GM18951 (cell line): ENCODE measurements around the gene PDE6B.

Experiments used
- POLR2A ChIP-seq: IDR thresholded peaks from 4 replicates; pipeline ENCODE4 v1.6.1; 2011; ENCODE audit warnings: mild to moderate bottlenecking; ENCODE audit not compliant: insufficient read length, insufficient read depth; ENCODE audit errors: extremely low read depth
- in situ Hi-C: fragments of 300-500 bp; cut with MboI; formaldehyde crosslinking; loops from one replicate; pipeline ENCODE4 v1.12.0; 2022; ENCODE audit warnings: low sequenced_read_pairs, mixed read lengths, inconsistent platforms; ENCODE audit not compliant: unreplicated experiment

Gene PDE6B

GRCh38 chr4:622071-622995, 3.0 kb upstream of the PDE6B start:
- TF ChIP-seq POLR2A: no peak
- in situ Hi-C loops: no loop called here

- no peak for TF ChIP-seq POLR2A
- in situ Hi-C loops: no loop called here
These were observed 2.1 kb upstream of the PDE6B start for GRCh38 chr4:622996-623913.

GRCh38 chr4:623914-624566, 1.3 kb upstream of the PDE6B start:
- in situ Hi-C loops: no loop called here
- no peak for TF ChIP-seq POLR2A

GRCh38 chr4:625631-626161, 323 bp downstream of the PDE6B start:
- in situ Hi-C loops: no loop called here
- TF ChIP-seq POLR2A: no peak

GRCh38 chr4:626201-627091, 1.1 kb downstream of the PDE6B start:
- no peak for TF ChIP-seq POLR2A
- in situ Hi-C loops: no loop called here

GRCh38 chr4:627347-628125, 2.2 kb downstream of the PDE6B start:
- in situ Hi-C loops: no loop called here
- TF ChIP-seq POLR2A: no peak

GRCh38 chr4:628311-628741, 3.0 kb downstream of the PDE6B start:
- TF ChIP-seq POLR2A: no peak
- in situ Hi-C loops: no loop called here

GRCh38 chr4:628821-629635, 3.7 kb downstream of the PDE6B start:
- in situ Hi-C loops: no loop called here

GRCh38 chr4:629636-629914, 4.2 kb downstream of the PDE6B start:
- in situ Hi-C loops: no loop called here
- no peak for TF ChIP-seq POLR2A

More at GRCh38 chr4:628821-629635, 3.7 kb downstream of the PDE6B start:
- no peak for TF ChIP-seq POLR2A

- in situ Hi-C loops: no loop called here
- no peak for TF ChIP-seq POLR2A
These were observed 4.7 kb downstream of the PDE6B start for GRCh38 chr4:629915-630641.
